HEK293 (cell line): ENCODE results near the gene PRPH.

Experiments used
- GLIS2 ChIP-seq: fragments of 450-650 bp; formaldehyde crosslinking; IDR thresholded peaks from 2 replicates; pipeline ENCODE4 v1.5.1; 2016; ENCODE audit warnings: missing biosample characterization, missing genetic modification characterization
- KLF1 ChIP-seq: fragments of 450-650 bp; formaldehyde crosslinking; IDR thresholded peaks from 2 replicates; pipeline ENCODE4 v1.5.1; 2016; ENCODE audit warnings: missing biosample characterization, missing genetic modification characterization
- MYNN ChIP-seq: fragments of 450-650 bp; formaldehyde crosslinking; IDR thresholded peaks from 2 replicates; pipeline ENCODE4 v1.5.1; 2016; ENCODE audit warnings: missing biosample characterization, missing genetic modification characterization, borderline replicate concordance
- PRDM10 ChIP-seq: fragments of 450-650 bp; formaldehyde crosslinking; IDR thresholded peaks from 2 replicates; pipeline ENCODE4 v1.5.1; 2016; ENCODE audit warnings: missing biosample characterization, missing genetic modification characterization
- SP3 ChIP-seq: fragments of 450-650 bp; formaldehyde crosslinking; IDR thresholded peaks from 2 replicates; pipeline ENCODE4 v1.5.1; 2016; ENCODE audit warnings: missing biosample characterization, missing genetic modification characterization
- TRIM28 ChIP-seq: IDR thresholded peaks from 2 replicates; pipeline ENCODE4 v1.6.1; 2011; ENCODE audit warnings: low read length, control low read depth, borderline replicate concordance
- WT1 ChIP-seq: fragments of 450-650 bp; formaldehyde crosslinking; IDR thresholded peaks from 2 replicates; pipeline ENCODE4 v1.5.1; 2016; ENCODE audit warnings: missing biosample characterization, missing genetic modification characterization
- ZBTB17 ChIP-seq: fragments of 450-650 bp; formaldehyde crosslinking; IDR thresholded peaks from 2 replicates; pipeline ENCODE4 v1.5.1; 2016; ENCODE audit warnings: missing biosample characterization, missing genetic modification characterization
- ZBTB48 ChIP-seq: fragments of 450-650 bp; formaldehyde crosslinking; IDR thresholded peaks from 2 replicates; pipeline ENCODE4 v1.5.1; 2016; ENCODE audit warnings: missing biosample characterization, missing genetic modification characterization
- ZBTB7A ChIP-seq: fragments of 450-650 bp; formaldehyde crosslinking; IDR thresholded peaks from 2 replicates; pipeline ENCODE4 v1.5.1; 2016; ENCODE audit warnings: low read depth, missing biosample characterization, missing genetic modification characterization
- ZFHX2 ChIP-seq: fragments of 450-650 bp; formaldehyde crosslinking; conservative IDR thresholded peaks from 2 replicates; pipeline ENCODE4 v1.5.1; 2016; ENCODE audit warnings: missing biosample characterization, missing genetic modification characterization
- ZNF112 ChIP-seq: fragments of 450-650 bp; formaldehyde crosslinking; IDR thresholded peaks from 2 replicates; pipeline ENCODE4 v1.5.0; 2017; ENCODE audit warnings: missing biosample characterization, missing genetic modification characterization
- ZNF138 ChIP-seq: fragments of 450-650 bp; formaldehyde crosslinking; IDR thresholded peaks from 2 replicates; pipeline ENCODE4 v1.5.1; 2016; ENCODE audit warnings: missing biosample characterization, missing genetic modification characterization, borderline replicate concordance
- ZNF175 ChIP-seq: fragments of 450-650 bp; formaldehyde crosslinking; IDR thresholded peaks from 2 replicates; pipeline ENCODE4 v1.5.1; 2016; ENCODE audit warnings: missing biosample characterization, missing genetic modification characterization
- ZNF335 ChIP-seq: fragments of 450-650 bp; formaldehyde crosslinking; conservative IDR thresholded peaks from 2 replicates; pipeline ENCODE4 v1.5.1; 2016; ENCODE audit warnings: missing biosample characterization, missing genetic modification characterization
- ZNF366 ChIP-seq: fragments of 450-650 bp; formaldehyde crosslinking; conservative IDR thresholded peaks from 2 replicates; pipeline ENCODE4 v1.5.1; 2016; ENCODE audit warnings: missing biosample characterization, missing genetic modification characterization
- ZNF561 ChIP-seq: fragments of 450-650 bp; IDR thresholded peaks from 2 replicates; pipeline ENCODE4 v1.5.1; 2018; ENCODE audit warnings: missing biosample characterization, missing genetic modification characterization, borderline replicate concordance
- ZNF626 ChIP-seq: fragments of 450-650 bp; sonication (Bioruptor Pico); formaldehyde crosslinking; IDR thresholded peaks from 2 replicates; pipeline ENCODE4 v1.5.1; 2018; ENCODE audit warnings: missing biosample characterization, missing genetic modification characterization, inconsistent platforms
- ZNF654 ChIP-seq: fragments of 450-650 bp; formaldehyde crosslinking; IDR thresholded peaks from 2 replicates; pipeline ENCODE4 v1.5.1; 2016; ENCODE audit warnings: low read depth, missing biosample characterization, missing genetic modification characterization
- TF ChIP-seq, protein P1 (sequence below): fragments of 450-650 bp; formaldehyde crosslinking; IDR thresholded peaks from 2 replicates; pipeline ENCODE4 v1.5.1; 2016; ENCODE audit warnings: missing biosample characterization, missing genetic modification characterization
- TF ChIP-seq, protein P2 (sequence below): fragments of 450-650 bp; formaldehyde crosslinking; IDR thresholded peaks from 2 replicates; pipeline ENCODE4 v1.5.1; 2016; ENCODE audit warnings: missing biosample characterization, missing genetic modification characterization
- TF ChIP-seq, protein P3 (sequence below): fragments of 450-650 bp; formaldehyde crosslinking; IDR thresholded peaks from 2 replicates; pipeline ENCODE4 v1.5.1; 2016; ENCODE audit warnings: missing biosample characterization, missing genetic modification characterization

PRPH gene

GRCh38 chr12:49293056-49293956 lies 1.6 kb upstream of the PRPH start (continued):
- TF ChIP-seq, protein P1, sequence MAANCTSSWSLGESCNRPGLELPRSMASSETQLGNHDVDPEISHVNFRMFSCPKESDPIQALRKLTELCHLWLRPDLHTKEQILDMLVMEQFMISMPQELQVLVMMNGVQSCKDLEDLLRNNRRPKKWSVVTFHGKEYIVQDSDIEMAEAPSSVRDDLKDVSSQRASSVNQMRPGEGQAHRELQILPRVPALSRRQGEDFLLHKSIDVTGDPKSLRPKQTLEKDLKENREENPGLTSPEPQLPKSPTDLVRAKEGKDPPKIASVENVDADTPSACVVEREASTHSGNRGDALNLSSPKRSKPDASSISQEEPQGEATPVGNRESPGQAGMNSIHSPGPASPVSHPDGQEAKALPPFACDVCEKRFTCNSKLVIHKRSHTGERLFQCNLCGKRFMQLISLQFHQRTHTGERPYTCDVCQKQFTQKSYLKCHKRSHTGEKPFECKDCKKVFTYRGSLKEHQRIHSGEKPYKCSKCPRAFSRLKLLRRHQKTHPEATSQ (tag by site-specific recombination), result no peak
- TF ChIP-seq SP3, result peak; percentile 48; the same call in 1 of the 2 replicates
- no peak for TF ChIP-seq ZNF654
- TF ChIP-seq ZBTB7A, result no peak; the same call in 1 of the 2 replicates
- 0 out of 2 replicates have a peak, but pooled peaks have one; percentile 32 for TF ChIP-seq ZFHX2 (tag by site-specific recombination)
- peak; percentile 45; the same call in 1 of the 2 replicates for TF ChIP-seq TRIM28
- TF ChIP-seq ZNF175 (tag by site-specific recombination), result no peak
- TF ChIP-seq ZNF138 (tag by site-specific recombination), result no peak
- TF ChIP-seq ZBTB17 (tag by site-specific recombination), result peak; percentile 72
- peak; percentile 34; the same call in 1 of the 2 replicates for TF ChIP-seq GLIS2
- TF ChIP-seq ZNF366 (tag by site-specific recombination), result 0 out of 2 replicates have a peak, but pooled peaks have one; percentile 38
- peak; percentile 24; the same call in 1 of the 2 replicates for TF ChIP-seq ZBTB48 (tag by site-specific recombination)
- TF ChIP-seq MYNN (tag by site-specific recombination), result no peak
- TF ChIP-seq ZNF561 (tag by site-specific recombination), result no peak
- TF ChIP-seq, protein P2, sequence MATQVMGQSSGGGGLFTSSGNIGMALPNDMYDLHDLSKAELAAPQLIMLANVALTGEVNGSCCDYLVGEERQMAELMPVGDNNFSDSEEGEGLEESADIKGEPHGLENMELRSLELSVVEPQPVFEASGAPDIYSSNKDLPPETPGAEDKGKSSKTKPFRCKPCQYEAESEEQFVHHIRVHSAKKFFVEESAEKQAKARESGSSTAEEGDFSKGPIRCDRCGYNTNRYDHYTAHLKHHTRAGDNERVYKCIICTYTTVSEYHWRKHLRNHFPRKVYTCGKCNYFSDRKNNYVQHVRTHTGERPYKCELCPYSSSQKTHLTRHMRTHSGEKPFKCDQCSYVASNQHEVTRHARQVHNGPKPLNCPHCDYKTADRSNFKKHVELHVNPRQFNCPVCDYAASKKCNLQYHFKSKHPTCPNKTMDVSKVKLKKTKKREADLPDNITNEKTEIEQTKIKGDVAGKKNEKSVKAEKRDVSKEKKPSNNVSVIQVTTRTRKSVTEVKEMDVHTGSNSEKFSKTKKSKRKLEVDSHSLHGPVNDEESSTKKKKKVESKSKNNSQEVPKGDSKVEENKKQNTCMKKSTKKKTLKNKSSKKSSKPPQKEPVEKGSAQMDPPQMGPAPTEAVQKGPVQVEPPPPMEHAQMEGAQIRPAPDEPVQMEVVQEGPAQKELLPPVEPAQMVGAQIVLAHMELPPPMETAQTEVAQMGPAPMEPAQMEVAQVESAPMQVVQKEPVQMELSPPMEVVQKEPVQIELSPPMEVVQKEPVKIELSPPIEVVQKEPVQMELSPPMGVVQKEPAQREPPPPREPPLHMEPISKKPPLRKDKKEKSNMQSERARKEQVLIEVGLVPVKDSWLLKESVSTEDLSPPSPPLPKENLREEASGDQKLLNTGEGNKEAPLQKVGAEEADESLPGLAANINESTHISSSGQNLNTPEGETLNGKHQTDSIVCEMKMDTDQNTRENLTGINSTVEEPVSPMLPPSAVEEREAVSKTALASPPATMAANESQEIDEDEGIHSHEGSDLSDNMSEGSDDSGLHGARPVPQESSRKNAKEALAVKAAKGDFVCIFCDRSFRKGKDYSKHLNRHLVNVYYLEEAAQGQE (tag by site-specific recombination), result peak; percentile 61
- 0 out of 2 replicates have a peak, but pooled peaks have one; percentile 25 for TF ChIP-seq WT1 (tag by site-specific recombination)
- no peak for TF ChIP-seq ZNF112 (tag by site-specific recombination)
- TF ChIP-seq ZNF335, result peak; percentile 51
- peak; percentile 86 for TF ChIP-seq PRDM10 (tag by site-specific recombination)
- TF ChIP-seq, protein P3, sequence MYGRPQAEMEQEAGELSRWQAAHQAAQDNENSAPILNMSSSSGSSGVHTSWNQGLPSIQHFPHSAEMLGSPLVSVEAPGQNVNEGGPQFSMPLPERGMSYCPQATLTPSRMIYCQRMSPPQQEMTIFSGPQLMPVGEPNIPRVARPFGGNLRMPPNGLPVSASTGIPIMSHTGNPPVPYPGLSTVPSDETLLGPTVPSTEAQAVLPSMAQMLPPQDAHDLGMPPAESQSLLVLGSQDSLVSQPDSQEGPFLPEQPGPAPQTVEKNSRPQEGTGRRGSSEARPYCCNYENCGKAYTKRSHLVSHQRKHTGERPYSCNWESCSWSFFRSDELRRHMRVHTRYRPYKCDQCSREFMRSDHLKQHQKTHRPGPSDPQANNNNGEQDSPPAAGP (tag by site-specific recombination), result peak; percentile 61
- TF ChIP-seq KLF1, result peak; percentile 83
- TF ChIP-seq ZNF626 (tag by site-specific recombination), result no peak
